ENCODE data around the gene ZNF574.
A peak's percentile ranks its signal among the peaks of the same experiment; 100 is the strongest.
"Not testable (repeated sequence)": the region's sequence is repeated elsewhere in the genome, so short reads cannot be mapped to it uniquely, and the experiment has no call there.

Gene ZNF574

DNA sequence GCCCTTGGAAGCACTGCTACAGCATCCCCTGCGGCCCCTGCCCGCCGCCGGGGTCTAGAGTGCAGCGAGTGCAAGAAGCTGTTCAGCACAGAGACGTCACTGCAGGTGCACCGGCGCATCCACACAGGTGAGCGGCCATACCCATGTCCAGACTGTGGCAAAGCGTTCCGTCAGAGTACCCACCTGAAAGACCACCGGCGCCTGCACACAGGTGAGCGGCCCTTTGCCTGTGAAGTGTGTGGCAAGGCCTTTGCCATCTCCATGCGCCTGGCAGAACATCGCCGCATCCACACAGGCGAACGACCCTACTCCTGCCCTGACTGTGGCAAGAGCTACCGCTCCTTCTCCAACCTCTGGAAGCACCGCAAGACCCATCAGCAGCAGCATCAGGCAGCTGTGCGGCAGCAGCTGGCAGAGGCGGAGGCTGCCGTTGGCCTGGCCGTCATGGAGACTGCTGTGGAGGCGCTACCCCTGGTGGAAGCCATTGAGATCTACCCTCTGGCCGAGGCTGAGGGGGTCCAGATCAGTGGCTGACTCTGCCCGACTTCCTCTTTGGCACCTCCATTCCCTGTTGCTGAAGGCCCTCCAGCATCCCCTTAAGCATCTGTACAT, 4.9 kb downstream of the ZNF574 start:
- DNase-seq (ENCODE audit: low spot score): no peak

DNA sequence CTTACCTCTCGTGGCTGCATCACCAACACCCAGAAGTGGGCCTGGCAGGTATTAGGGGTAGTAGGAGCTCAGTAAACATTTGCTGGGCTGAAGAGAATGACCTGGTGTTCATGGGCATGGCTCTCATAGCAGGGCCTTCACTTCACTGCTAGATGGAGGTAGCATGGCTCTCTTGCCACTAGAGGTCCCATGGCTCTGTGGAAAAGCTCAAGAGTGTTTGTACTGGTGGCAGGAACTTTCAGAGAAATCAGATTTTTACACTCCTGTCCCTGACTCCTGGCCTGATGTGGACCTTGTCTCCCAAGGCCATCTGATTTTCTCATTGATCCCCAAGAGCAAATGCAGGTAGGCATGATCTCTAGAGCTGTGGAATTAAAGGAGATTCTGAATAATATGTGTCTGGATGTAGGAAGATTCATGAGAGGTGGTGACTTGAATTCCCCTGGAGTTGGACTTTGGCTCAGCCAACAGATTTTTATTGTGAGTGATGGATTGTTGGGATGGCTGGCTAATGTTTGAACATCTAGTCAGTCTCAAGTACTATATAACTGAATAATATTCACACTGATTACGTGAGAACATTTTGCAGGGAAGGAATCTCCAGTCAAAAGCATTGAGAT, 5.7 kb downstream of the ZNF574 start:
- DNase-seq (ENCODE audit: low spot score): no peak

DNA sequence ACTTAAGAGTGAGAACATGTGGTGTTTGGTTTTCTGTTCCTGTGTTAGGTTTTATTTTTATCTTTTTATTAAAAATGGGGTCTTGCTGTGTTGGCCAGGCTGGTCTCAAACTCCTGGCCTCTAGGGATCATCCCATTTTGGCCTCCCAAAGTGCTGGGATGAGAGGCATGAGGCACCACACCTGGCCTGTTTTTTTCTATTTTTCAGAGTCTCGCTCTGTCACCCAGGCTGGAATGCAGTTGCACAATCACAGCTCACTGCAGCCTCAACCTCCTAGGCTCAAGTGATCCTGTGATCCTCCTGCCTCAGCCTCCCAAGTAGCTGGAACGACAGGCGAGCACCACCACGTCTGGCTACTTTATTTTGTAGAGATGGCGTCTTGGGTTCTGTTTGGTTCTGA, 7.6 kb downstream of the ZNF574 start:
- no peak for DNase-seq (ENCODE audit: low spot score)

DNA sequence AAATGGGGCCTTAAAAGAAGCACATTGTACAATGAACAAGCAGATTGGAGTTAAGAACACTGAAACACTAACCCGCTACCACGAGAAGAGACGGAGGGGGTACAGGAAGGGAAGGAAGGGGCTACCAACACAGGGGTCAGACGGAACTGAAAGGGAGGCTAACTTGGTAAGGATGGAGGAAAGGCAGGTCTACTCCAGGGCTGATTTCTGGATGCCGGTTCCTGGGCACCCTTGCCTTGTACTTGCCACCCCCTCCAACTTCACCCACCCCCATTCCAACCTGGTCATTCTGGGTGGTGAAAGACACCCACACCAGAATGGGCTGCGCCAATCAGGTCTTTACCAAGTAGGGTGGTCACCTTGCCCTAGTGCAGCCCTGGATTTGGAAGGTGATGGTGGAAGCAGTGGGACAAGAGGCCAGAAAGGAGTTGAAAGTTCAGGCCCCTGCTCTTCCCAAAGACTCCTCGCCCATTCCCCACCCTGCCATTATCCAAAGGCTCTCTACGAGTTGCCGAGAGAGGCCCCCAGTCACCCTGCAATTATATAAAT, 10.3 kb downstream of the ZNF574 start:
- no peak for DNase-seq (ENCODE audit: low spot score)

DNA sequence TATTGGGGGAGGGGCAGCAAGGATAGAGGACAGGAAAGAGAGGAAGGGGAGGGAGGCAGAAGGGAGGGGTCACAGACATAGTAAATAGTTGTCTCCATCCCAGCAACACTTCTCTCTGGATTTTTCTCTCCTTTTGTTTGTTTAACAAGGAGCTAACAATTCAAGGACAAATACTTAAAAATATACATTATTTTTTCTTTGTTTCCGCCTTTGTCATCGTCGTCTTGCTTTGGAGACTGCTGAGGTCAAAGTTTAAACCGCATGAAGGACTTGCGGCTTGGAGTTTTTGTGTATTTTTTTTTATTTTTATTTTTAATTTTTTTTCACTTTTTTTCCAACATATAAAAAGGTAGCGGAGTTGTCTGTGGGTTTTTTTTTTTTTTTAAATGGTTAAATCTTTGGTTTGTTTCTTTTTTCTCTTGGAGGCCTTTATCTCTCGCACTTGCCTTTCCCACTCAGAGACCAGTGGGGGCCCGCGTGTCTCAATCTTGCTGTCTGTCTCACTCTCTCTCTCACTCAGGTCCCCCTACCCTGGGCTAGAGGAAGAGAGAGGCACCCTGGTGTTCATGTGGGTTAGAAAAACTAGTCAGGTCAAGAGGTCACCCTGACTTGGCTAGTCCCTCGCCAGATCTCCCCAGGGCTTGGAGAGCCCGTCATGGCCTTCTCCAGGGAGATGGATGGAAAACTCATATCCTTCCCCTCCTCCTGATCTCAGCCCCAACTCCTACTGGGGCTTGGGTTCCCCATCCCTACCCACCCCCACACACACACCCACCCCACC, 11.0 kb downstream of the ZNF574 start:
- peak; percentile 46 for DNase-seq (ENCODE audit: low spot score)

DNA sequence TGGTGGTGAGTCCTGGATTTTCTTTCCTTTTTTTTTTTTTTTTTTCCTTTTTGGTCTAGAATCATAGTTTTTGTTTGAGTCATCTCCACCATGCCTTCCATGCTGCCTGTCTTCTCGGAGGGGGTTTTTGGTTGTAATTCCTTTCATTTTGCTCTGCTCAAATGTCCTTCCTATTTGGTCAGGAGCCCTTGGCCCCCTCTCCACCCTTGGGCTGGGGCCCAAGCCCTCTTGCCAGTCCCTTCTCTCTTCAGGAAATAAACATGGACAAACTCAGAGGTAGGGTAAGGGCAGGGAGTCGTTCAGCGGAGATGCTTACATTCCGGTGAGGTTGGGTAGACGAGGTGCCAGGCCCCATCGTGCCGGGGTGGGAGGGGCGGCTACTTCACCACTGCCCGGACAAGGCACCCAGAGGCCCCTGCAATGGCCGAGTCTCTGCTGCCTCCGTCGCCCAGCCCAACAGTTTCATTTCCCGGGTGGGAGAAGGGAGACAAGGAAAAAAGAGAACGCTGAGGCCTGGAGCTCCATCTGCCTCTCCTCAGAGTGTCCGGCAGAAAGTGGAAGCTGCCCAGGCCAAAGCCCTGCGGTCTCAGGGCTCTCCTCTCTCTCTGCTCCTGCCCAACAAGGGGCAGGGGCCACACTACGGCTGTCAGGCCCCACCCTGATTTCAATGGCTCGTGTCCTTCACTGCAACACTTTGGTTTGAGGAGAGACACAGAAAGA, 12.7 kb downstream of the ZNF574 start:
- no peak for DNase-seq (ENCODE audit: low spot score)

DNA sequence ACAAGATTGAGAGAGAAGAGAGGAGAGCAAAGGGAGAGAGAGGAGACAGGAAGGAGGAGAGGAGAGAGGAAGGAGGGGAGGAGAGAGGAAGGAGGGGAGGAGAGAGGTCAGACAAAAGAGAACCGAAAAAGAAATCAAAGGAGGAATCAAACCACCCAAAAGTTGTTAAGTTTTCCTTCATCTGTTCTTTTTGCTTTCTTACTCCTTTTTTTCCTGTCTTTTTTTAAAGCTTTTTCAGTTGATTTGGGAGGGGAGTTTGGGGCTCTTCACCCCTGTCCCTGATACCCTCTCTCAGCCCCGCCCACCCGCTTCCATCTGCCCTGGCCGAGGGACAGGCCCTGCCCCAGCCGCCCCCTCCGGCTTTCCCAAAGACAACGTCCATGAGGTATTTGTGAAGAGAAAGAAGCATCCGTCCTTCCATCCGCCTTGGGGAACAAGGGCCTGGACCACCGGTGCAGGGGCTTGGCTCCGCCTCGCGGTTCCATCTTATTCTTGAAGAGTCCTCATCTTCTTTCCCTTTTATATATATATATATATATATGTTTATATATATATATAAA, 13.3 kb downstream of the ZNF574 start:
- DNase-seq (ENCODE audit: low spot score): peak; percentile 39

DNA sequence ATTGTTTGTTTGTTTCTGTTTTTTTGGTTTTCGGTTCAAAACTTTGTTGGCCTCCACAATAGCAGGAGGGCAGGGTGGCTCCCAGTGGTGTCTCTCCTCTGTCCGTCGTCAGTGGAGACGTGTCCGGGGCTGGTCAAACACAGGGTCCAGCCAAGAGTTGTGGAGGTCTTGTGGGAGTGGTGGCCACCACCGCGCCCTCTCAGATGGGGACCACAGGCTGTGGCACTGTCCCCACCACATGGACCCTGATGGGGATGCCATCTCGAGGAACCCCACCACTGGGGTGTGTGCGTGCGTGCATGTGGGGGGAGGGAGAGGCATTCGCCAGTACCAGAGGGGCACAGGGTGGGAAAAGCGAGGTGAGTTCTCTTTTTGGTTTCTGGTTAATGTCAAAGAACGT, 13.8 kb downstream of the ZNF574 start:
- DNase-seq (ENCODE audit: low spot score): no peak

DNA sequence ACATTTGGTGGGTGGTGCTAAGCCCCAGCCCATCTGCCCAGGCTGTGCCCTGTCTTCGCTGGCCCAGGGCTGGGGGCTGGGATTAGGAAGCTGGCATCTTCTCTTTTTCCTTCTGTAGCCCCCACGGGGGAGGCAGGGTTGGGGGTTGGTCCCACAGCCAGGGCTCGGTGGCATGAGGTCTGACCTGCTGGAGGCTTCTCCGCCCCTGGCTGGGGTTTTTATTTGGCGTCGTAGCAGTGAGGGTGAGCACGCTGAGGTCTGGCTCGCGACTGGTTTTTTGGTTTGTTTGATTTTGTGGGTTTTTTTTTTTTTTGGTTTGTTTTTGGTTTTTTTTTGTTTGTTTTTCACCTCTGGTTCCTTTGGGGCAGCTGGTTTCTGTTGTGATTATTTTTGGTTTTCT, 14.7 kb downstream of the ZNF574 start:
- no peak for DNase-seq (ENCODE audit: low spot score)

DNA sequence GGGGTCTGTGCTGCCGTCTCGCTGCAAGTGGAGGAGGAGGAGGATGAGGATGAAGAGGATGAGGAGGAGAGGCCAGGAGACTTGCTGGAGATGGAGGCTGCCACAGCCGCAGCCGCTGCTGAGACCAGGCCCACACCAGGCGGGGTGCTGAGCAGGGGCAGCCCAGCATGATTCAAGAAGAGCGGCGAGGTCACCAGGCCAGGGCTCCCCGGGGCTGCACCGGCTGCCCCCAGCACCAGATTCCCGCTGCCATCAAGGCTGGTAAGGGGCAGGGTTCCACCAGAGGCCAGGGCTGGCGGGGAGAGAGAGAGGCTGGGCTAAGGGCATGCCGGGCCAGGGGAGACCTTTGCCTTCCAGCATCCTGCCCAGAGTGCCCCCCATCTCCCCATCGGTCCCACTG, 15.3 kb downstream of the ZNF574 start:
- DNase-seq (ENCODE audit: low spot score): no peak

DNA sequence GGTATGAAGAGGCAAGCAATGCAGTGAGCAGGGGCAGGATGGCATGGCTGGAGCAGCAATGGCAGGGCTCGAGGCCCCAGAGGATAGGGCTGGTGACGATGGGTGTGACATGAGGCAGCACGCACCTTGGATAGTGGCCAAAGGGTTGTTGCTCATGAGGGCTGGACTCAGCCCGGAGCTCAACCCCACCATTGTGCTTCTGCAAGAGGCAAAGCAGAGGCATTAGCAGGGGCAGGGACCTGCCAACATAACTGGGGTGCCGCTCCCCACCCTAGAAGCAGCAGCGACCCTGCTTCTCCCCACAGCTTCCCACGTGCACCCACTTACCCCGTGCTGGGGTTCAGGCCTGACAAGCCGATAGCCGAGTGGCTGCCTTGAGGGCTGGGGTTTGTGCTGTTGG, 15.8 kb downstream of the ZNF574 start:
- no peak for DNase-seq (ENCODE audit: low spot score)

DNA sequence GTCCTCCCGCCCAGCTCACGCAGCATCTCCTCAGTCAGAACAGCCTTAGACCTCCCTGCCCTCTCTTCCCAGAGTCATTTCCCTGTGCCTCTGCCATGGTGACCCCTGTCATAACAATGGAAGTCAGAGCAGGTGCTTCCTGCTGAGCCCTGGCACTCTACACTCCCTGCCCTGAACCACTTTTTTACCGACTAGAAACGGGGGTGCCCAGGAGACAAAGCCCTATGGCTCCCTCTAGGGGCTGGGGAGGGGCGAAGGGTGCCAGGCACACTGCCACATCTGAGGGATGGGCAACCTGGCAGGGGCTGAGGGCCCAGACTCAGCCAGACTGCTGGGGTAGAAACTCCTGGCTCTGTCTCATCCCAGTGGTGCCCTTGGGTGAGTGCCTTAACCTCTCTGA, 16.4 kb downstream of the ZNF574 start:
- DNase-seq (ENCODE audit: low spot score): peak; percentile 53

DNA sequence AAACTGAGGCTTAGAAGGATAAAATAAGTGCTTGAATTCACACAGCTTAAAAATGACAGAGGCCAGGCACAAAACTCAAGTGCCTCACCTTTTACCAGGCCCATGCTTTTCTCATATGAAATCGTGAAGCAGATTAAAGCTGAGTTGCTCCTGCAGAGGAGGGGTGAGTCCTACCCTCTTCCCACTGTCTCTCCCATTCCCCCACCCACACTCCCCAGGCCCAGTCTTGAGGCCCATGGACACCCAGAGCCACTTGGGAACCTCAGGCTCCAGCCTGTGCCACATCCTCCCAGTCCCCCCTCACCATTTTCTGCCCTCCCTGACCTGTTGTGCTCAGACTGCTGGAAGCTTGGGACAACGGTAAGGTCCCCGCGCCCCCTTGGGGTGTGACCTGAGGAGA, 17.5 kb downstream of the ZNF574 start:
- DNase-seq (ENCODE audit: low spot score): no peak

DNA sequence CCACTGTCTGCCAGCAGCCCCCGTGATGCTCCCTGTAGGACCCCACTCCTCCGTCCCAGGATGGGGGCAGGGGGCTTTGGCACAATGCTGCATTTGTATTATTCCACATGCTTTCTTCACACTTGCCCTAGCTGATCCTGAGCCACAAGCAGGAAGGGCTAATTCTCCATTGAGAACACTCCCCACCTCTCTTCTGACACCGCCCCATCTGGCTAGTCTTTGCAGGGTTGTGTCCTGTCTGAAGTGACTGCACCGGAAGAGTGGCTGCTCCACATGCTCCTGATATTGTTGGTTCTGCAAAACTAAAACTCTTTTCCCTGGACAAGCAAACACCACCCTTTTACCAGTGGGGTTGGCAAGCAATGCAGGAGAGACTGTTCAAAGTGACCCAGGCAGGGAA, 18.0 kb downstream of the ZNF574 start:
- DNase-seq (ENCODE audit: low spot score): no peak

DNA sequence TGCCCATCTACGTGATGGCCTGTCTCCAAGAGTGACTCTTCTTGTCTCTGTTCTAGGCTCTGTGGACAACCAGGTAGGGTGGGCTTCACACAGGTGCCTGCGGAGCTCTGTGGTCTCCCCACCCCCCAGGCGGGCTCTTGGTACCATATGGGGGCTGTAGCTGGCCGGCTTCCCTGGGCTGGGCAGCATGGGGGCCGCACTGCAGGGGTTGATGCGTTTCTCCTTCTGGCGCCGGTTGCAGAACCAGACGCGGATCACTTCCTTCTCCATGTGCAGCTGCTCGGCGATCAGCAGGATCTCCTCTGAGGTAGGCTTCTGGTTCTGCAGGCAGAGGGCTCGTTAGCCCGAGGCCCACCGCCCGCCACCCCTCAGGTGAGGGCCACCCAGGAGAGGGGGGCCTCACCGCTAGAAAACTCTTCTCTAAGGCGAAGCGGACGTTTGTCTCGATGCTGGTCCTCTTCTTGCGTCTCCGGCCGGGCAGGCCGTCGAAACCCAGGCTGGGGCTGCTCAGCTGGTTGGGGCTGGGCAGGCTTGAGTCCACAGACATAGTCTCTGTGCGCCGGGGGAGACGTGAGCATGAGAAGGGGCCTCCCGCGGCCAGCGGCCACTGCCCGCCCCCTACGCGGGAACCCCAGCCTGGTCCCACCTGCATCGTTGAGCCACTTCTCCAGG, 19.3 kb downstream of the ZNF574 start:
- no peak for DNase-seq (ENCODE audit: low spot score)

DNA sequence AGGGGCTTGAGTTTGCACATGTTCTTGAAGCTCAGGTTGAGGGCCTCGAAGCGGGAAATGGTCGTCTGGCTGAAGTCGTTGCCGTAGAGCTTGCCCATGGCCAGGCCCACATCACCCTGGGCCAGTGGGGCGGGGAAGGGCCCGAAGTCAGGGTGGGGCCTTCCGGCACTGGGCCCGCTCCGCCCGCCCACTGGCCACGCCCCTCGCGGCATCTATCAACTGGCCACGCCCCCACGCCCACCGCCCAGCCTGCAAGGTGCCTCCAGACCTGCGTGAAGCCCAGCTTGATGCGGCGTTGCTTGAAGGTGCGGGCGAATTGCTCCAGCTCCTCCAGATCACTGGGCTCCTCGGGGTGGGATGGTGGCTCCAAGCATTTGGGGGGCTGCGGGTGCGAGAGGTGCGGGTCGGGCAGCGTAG, 19.9 kb downstream of the ZNF574 start:
- DNase-seq (ENCODE audit: low spot score): peak; percentile 92

DNA sequence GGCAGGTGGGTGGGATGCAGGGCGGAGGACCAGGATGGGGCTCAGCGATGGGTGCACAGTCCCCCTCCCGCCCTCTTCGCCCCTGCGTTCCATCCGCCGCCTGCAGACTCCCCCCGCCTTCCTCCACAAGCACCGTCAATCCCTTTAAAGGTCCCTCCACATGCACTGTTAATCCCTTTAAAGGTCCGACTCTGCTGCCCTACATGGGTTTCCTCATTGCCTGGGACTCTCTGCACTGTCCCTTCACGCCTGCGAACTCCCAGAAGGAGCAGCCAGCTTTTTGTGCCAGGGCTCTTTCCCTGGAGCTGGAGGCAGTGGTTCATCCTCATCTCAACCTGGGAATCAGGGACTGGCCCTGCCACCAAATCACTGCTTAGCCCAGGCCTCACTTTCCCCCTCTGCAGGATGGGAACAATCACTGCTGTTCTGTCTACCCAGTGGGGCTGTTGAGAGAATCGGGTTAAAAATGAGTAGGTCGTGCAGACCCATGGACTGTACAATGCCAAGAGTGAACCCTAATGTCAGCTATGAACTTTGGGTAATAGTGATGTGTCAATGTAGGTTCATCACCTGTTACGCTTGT, 20.4 kb downstream of the ZNF574 start:
- no peak for DNase-seq (ENCODE audit: low spot score)

DNA sequence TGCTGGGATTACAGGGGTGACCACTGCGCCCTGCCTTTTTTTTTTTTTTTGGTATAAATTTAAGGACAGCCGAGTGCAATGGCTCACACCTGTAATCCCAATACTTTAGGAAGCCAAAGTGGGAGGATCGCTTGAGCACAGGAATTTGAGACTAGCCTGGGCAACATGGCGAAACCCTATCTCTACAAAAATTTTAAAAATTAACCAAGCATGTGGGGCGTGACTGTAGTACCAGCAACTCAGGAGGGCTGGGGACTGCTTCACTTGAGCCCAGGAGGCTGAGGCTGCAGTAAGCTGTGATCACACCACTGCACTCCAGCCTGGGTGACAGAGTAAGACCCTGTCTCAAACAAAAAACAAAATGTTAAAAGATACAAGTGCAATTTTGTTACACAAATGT, 21.5 kb downstream of the ZNF574 start:
- DNase-seq (ENCODE audit: low spot score): no peak

DNA sequence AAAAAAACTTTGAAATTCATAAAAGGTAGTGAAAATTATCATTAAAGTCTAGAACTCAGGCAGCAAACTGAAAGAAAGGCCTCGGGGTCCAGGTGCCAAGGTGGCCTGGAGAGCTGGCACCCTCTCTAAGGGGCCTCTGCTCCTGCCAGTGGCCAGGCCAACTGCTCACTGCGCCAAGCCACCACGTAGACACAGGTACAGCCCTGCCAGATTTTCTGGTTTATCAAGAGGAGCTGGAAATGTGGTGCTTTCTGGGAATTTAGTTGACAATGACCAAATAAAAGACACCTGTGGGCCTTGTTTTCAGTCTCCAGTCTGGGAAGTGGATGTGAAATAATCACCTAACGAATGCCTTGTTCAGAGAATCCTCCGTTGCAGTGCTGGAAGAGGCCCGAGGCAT, 22.8 kb downstream of the ZNF574 start:
- no peak for DNase-seq (ENCODE audit: low spot score)

DNA sequence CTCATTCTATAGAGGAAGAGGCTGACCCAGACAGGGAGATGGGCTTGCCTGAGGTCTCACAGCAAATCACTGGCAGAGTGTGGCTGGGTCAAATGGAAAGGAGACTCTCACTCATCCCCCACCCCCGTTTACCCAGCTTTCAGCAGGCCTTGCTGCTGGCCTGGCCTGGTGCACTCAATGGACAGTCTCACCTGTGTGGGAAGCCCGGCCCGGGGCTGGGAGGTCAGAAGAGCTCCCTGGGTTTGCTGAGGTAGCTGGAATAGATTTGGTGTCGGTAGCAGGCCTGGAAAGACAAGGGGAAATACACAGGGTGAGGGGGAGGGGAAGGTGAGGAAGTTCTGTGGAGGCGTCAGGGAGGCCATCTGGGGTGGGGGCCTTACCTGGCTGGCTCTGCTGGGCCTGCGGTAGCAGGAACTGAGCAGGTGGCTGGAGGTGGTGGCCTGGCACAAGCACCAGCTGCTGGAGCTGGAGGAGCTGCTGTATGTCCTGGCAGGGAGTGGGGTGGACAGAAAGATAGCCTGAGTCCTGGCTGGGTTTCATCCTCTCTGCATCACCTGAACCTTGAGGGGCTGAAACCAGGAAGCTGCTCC, 23.5 kb downstream of the ZNF574 start:
- DNase-seq (ENCODE audit: low spot score): no peak

DNA sequence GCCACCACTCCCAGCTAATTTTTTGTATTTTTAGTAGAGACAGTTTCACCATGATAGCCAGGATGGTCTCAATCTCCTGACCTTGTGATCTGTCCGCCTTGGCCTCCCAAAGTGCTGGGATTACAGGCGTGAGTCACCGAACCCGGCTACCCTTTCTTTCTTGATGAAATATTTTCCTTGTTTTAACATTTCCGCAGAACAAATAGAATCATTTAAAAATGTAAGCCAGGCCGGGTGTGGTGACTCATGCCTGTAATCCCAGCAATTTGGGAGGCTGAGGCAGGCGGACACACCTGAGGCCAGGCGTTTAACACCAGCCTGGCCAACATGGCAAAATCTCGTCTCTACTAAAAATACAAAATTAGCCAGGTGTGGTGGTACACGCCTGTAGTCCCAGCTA, 24.3 kb downstream of the ZNF574 start:
- not testable (repeated sequence) for DNase-seq (ENCODE audit: low spot score)

All from iPS-NIHi11 (cell line).